Measurements from ENCODE around the gene IRF9.
A peak's percentile ranks its signal among the peaks of the same experiment; 100 is the strongest.

Gene IRF9

DNA sequence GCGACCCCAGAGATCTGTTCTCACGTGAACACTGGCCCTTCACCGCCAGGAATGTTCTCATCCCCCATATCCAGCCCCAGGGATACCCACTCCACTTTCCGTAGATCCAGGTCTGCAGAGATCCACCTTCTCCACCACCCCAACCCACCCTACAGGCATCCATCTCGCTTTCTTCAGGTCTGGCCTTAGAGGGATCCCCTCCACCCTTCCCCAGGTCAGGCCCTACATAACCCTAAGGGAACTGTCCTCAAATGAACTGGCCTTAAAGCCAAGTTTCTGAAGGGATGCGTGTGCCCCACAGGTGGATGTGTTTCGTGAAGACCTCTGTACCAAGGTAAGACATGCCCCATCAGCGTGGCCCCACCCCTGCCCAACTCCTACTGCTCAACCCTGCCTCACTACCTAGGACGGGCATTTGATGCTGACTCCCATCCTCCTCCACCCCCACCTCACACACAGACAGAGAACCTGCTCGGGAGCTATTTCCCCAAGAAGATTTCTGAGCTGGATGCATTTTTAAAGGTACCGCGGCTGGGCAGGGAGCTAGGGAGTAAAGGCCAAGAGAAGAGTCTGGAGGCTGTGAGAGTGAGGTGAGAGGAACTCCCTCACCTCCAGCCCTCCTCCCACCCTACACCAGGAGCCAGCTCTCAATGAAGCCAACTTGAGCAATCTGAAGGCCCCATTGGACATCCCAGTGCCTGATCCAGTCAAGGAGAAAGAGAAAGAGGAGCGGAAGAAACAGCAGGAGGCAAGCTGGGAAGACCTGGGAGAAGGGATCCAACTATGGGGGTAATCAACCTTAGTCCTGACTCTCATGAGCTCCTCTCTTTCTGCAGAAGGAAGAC lies 24.2 kb upstream of the IRF9 start:
- H4K20me1 ChIP-seq (ENCODE audit: insufficient read depth), result no peaks in the 10 kb centered on the region
- H3K36me3 ChIP-seq (ENCODE audit: insufficient read depth), result no peaks in the 10 kb centered on the region
- H2AFZ ChIP-seq (ENCODE audit: low read depth), result no peak overlapping the region
- TF ChIP-seq, protein P1, sequence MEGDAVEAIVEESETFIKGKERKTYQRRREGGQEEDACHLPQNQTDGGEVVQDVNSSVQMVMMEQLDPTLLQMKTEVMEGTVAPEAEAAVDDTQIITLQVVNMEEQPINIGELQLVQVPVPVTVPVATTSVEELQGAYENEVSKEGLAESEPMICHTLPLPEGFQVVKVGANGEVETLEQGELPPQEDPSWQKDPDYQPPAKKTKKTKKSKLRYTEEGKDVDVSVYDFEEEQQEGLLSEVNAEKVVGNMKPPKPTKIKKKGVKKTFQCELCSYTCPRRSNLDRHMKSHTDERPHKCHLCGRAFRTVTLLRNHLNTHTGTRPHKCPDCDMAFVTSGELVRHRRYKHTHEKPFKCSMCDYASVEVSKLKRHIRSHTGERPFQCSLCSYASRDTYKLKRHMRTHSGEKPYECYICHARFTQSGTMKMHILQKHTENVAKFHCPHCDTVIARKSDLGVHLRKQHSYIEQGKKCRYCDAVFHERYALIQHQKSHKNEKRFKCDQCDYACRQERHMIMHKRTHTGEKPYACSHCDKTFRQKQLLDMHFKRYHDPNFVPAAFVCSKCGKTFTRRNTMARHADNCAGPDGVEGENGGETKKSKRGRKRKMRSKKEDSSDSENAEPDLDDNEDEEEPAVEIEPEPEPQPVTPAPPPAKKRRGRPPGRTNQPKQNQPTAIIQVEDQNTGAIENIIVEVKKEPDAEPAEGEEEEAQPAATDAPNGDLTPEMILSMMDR (conservative IDR thresholded peaks at IDR 0.05; ENCODE audit: low read depth, low read length), result no peak
- H3K4me2 ChIP-seq, result peak overlapping the region; percentile 40
- peak overlapping the region; percentile 79; the same call in 1 of the 2 replicates for H3K9ac ChIP-seq
- H3K4me1 ChIP-seq (ENCODE audit: low read depth, poor library complexity, severe bottlenecking), result peaks cover 15% of the 10 kb centered on the region
- no peak overlapping the region for H3K27ac ChIP-seq
- peaks cover 7% of the 10 kb centered on the region; the same call in 1 of the 2 replicates for H3K79me2 ChIP-seq (ENCODE audit: insufficient read depth, low read depth)
- no peaks in the 10 kb centered on the region for H3K27me3 ChIP-seq (ENCODE audit: insufficient read depth, low read depth)
- no peak overlapping the region for H3K4me3 ChIP-seq (IDR thresholded peaks at IDR 0.05; ENCODE audit: insufficient read depth, low read depth, low read length)

DNA sequence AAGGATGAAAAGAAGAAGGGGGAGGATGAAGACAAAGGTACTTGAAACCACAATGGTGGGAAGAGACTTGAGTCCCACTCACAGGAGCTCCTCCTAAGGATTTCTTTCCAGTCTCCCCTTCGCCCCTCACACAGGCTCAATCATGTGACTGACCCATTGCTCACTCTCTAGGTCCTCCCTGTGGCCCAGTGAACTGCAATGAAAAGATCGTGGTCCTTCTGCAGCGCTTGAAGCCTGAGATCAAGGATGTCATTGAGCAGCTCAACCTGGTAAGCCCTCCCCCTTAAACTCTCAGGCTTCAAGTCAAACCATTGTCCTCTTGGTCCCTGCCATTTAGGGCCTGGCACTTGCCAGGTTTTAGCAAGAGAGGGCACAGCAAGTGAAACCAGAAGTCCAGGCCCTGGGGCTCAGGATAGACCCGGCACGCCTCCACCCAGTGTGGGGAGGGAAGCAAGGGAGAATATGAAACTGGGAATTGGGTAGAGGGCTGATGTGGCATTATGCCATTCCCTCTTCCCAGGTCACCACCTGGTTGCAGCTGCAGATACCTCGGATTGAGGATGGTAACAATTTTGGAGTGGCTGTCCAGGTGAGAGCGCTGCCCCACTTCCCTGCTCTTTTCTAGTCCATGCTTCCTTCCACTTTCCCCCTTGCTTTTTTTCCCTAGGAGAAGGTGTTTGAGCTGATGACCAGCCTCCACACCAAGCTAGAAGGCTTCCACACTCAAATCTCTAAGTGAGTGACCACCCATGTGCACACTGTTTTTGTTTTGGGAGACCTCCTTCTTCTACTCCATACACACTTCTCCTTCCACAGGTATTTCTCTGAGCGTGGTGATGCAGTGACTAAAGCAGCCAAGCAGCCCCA lies 23.3 kb upstream of the IRF9 start:
- Histone ChIP-seq H3K4me2 (peak overlapping the region; percentile 40; the same call in 1 of the 2 replicates), H2AFZ (ENCODE audit: low read depth) (no peak overlapping the region), H3K9ac (no peak overlapping the region), H3K79me2 (ENCODE audit: insufficient read depth, low read depth) (peaks cover 7% of the 10 kb centered on the region; the same call in 1 of the 2 replicates), H4K20me1 (ENCODE audit: insufficient read depth) (no peaks in the 10 kb centered on the region), H3K4me1 (ENCODE audit: low read depth, poor library complexity, severe bottlenecking) (peaks cover 17% of the 10 kb centered on the region), H3K27ac (no peak overlapping the region), H3K36me3 (ENCODE audit: insufficient read depth) (no peaks in the 10 kb centered on the region), H3K4me3 (IDR thresholded peaks at IDR 0.05; ENCODE audit: insufficient read depth, low read depth, low read length) (no peak overlapping the region), H3K27me3 (ENCODE audit: insufficient read depth, low read depth) (no peaks in the 10 kb centered on the region)
- TF ChIP-seq, protein P1 (conservative IDR thresholded peaks at IDR 0.05; ENCODE audit: low read depth, low read length), result no peak

DNA sequence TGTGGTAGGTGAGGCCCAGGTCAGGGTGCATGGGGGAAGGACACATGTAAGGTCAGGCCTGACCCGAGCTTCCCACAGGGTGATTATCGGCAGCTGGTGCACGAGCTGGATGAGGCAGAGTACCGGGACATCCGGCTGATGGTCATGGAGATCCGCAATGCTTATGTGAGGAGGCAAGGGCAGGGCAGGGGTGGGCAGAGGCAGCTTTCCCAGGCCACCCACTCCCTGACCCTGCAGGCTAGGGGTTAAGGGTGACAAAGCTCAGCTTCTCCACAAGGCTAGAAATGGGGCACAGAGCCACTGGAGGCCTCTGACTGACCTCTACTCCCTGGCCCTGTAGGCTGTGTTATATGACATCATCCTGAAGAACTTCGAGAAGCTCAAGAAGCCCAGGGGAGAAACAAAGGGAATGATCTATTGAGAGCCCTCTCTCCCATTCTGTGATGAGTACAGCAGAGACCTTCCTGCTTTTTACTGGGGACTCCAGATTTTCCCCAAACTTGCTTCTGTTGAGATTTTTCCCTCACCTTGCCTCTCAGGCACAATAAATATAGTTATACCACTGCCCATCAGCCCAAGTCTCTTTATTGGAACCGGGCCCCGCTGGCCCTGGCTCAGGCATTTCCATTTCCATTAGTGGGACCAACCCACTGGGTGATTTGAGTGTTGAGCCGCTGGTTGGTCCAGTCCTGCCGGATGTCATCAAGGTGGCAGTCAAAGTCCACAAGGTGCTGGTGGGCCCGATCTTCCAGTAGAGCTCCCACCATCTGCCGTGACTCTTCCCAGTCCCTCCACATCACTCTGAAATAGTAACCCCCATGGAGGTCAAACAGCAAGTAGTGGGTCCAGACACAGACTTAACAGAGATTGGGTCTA lies 22.4 kb upstream of the IRF9 start:
- no peaks in the 10 kb centered on the region for H4K20me1 ChIP-seq (ENCODE audit: insufficient read depth)
- no peaks in the 10 kb centered on the region for H3K27me3 ChIP-seq (ENCODE audit: insufficient read depth, low read depth)
- H3K4me2 ChIP-seq, result no peak overlapping the region

More for the DNA sequence above, 22.4 kb upstream of the IRF9 start:
- Histone ChIP-seq H3K9ac (no peak overlapping the region), H2AFZ (ENCODE audit: low read depth) (no peak overlapping the region), H3K36me3 (ENCODE audit: insufficient read depth) (no peaks in the 10 kb centered on the region), H3K79me2 (ENCODE audit: insufficient read depth, low read depth) (peaks cover 7% of the 10 kb centered on the region; the same call in 1 of the 2 replicates), H3K27ac (no peak overlapping the region), H3K4me3 (IDR thresholded peaks at IDR 0.05; ENCODE audit: insufficient read depth, low read depth, low read length) (no peak overlapping the region), H3K4me1 (ENCODE audit: low read depth, poor library complexity, severe bottlenecking) (peaks cover 22% of the 10 kb centered on the region)
- TF ChIP-seq, protein P1 (conservative IDR thresholded peaks at IDR 0.05; ENCODE audit: low read depth, low read length), result no peak
